Activated CD8-positive, alpha-beta memory T cell treated with anti-CD3 and anti-CD28 coated beads for 4 hours (primary cell): ENCODE data around the gene HMGB2.

Experiments
- DNase-seq, 2 donors: peaks; one replicate each; pipeline ENCODE4 v3.0.0-alpha.2; 2020; ENCODE audit warnings: low read depth in 2 of 2

HMGB2 gene

DNA sequence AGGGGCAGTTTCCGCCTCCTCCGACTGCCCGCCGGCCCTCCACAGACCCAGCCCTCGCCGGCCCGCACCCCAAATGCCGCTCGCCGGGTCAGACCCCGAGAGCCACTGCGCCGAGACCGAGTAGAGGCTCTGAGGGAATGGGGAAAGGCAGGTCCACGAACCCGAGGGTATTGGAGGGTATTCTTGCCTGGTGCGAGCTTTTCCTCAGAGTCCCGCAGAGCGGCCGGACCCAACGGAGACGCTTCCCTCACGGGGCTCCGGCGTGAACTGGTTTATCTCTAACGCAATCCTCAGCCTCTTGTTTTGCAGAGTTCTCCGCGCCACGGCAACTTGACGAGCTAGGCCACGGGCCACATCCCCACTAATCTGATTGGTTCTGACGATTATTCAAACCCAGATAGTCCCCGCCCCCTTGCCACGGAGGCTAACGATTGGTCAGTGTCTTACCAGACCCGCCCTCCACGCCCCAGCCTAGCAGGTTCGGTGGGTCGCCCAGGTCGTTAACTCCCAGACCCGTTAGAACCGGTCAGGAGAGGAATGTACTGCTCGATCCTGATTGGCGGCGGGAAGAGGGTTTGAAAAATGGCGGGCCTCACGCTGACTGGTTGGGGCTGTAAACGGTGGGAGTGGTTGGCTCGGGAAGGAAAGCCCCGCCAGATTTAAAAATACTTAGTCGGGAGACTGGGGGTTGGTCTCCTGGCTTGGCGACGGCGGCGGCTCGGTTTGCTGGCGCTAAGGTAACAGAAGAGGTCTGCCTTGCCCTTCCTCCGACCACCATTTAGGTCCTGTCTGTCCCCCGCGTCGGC, at the start of gene HMGB2:
HMGB2 (minus strand) TSS at position 274 of the 806 bp plus-strand sequence. CDS start 709 bp downstream, outside the sequence.
- peak; percentile 98 to 100 for DNase-seq

DNA sequence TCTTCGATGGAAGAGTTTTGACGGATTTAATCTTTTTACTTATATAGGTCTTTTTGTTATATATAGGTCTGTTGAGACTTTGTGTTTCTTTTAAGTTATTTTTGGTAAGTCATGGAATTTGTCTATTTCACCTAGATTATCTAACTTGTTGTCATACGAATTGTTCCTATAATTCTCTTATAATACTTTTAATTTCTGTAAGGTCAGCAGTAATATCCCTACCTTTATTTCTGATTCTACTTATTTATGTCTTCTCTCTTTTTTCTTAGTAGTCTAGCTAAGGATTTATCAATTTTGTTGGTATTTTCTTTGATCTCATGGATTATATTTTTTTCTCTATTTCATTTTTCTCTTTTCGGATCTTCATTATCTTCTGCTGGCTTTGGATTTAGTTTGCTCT, 48.2 kb upstream of the HMGB2 start:
- DNase-seq = no peak

DNA sequence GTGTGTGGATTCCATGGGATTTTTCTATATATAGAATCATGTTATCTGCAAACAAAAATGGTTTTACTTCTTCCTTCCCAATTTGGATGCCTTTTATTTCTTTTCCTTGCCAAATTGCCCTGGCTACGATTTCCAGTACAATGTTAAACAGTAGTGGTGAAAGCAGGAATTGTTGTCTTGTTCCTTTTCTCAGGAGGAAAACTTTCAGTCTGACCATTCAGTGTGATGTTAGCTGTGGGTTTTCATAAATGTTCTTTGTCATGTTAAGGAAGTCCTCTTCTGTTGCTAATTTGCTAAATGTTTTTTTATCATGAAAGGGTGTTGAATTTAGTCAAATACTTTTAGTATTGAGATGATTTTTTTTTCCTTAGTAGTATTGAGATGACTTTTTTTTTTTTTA, 47.5 kb upstream of the HMGB2 start:
- no peak for DNase-seq

DNA sequence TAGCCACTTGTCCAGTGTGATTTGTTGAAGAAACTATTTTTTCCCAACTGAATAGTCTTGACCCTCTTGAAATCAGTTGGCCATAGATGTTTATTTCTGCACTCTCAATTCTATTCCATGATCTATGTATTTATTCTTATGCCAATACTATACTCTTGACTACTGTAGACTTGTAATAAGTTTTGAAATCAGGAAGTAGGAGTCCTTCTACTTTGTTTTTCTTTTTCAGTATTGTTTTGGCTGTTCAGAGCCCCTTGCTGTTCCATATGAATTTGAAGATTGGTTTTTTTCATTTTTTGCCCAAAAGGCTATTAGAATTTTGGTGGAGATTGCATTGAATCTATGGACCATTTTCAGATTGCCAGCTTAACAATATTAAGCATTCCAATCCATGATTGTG, 46.8 kb upstream of the HMGB2 start:
- no peak for DNase-seq

DNA sequence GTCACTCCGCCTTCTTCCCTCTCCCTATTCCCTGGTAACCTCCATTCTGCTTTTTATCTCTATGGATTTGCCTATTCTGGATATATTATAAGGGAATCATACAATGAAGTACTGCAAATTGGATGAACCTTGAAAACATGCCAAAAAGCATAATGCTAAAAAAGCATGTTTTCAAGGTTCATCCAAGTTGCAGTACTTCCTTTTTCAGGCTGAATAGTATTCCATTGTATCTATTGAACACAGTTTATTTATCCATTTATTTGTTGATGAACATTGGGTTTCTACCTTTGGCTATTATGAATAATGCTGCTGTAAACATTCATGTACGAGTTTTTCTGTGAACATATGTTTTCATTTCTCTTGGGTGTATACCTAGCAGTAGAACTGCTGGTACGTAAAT, 45.8 kb upstream of the HMGB2 start:
- no peak for DNase-seq

DNA sequence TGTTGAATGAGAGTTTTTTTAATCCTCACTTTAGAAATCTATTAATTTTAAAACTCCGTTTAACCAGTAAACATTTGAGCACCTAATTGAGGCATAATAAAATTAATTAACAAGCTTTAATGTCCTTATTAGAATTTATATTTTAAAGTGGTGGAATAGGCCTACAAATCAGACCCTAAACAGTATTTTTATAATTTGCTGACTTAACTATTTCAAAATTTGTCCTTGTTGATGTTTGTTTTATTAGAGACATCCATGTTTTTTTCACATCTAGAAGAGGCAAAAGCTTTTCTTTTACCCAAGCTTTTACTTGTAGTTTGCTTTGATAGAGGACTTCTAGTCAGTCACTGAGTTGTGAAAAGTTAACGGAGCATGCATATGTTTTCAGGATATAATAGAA, 40.4 kb upstream of the HMGB2 start:
- DNase-seq = no peak

DNA sequence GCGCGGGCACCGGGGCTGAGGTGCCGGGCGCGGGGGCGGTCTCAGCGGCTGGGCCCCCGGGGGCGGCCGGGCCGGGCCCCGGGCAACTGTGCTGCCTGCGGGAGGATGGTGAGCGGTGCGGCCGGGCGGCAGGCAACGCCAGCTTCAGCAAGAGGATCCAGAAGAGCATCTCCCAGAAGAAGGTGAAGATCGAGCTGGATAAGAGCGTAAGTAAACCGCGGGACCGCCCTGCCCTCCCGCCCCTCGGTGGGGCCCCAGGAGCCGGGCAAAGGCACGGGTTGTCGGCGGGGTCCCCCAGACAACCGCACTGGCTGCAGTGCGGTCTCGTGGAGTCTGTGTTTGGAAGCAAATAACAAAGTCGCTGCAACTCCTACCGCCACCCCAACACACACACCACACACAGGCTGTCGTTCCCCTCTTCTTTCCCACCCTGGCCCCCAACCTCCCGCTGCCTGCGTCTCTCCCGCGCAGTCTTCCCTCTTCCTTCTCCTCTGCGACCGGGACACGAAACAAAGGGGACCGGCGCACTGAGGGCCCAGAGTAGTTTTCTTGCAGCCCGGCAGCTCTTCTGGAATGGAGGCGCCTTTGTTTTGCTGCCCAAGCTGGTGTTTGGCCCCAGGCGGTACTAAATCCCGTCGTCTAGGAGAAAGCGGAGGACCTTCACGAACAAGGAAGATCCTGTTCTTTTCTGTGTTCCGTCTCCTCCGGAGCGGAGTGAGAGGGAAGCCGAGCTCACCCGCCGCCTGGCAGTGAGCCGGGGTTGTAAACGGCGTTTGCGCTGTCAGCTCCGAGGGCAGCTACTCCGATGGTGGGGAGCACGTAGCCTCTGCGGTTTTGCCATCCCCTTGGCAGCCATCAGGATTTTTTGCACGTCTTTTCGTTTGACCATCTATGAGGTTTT, 37.4 kb upstream of the HMGB2 start:
- DNase-seq = peak; percentile 6 to 12

DNA sequence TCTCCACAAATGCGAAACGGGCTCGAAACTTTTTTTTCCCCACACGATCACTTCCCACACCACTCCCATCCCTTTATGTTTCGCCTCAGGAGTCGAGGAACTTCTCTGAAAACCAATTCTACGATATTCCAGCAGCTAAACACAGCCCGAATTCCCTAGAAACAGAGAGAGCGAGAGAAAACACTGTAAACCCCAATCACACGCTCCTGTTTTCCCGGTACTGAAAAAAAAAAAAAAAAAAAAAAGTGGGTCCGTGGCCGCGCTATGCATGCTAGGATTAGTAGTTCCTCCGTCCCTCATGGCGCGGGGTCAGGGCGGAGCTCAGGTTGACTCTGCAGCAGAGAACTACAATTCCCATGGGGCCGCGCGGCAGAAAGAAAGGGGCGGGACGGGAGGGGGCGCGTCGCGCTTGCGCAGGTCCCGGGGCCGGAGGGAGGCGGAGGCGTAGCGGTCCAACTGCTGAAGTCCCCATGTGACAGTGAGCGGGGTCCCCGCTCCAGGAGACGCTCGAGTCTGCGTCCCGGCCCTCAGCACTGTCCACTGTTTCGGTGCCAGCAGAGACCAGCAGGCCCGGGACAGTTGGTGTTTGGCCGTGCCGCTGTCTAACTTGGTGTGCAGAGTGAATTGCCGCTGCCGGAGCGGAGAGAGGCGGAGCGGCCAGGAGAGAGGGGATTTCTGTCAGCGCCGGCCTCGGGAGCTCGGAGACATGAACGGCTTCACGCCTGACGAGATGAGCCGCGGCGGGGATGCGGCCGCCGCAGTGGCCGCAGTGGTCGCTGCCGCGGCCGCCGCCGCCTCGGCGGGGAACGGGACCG, 36.5 kb upstream of the HMGB2 start, which contains the start of gene SAP30:
SAP30 (plus strand) TSS at position 478 of the 815 bp plus-strand sequence; CDS start at position 707, 229 bp downstream.
- DNase-seq = peak; percentile 94 to 96

DNA sequence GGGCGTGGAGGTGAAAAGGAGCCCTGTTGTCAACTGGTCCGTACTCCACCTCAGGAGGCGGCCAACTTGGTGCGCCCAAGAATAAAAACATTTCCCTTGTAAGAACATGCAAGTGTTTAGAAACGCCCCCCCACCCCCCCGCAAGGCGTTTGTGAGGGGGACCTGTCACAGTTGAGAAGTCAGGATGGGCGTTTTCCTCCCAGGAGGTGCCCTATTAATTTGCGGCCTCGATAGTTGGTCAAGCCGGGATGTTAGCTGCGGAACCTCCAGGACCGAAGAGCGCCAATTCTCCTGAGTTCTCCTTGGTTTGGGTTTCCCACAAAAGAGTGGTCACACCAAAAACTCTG, 35.9 kb upstream of the HMGB2 start:
- peak; percentile 21 to 34 for DNase-seq

DNA sequence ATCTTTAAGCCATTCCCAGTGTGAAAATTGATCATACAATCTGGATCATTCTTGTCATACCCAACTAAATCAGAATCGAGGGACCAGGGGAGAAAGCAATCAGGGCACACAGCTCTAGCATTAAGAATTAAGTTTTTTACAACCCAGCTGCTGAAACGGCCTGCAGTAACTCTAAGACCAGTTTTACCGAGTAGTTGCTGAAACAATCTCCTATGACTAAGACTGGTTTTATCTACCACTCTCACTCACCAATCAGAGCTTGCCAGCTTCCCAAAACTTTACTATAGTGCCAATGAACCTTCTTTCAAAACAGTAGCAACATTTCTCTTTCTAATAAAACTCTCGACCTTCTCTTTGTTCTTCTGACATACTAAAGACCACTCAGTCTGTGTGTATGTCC, 33.8 kb upstream of the HMGB2 start:
- DNase-seq = no peak

DNA sequence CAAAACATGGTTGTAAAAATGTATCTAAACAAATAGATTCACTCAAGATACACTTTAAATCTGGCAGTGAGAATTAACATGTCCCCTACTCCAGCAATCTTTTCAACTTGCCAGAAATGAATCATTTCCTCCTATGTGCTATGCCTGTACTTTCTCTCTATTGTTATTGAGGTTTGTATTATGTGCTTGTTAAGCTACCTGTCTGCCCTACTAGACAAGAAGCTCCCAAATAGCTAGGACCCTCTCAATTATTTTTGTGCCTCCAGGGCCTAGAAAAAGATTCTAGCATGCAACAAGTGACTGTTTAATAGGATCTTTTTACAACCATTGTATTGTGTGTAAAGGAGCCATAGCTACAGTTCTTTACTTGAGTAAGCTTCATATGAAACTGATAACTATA, 33.1 kb upstream of the HMGB2 start:
- DNase-seq = no peak

DNA sequence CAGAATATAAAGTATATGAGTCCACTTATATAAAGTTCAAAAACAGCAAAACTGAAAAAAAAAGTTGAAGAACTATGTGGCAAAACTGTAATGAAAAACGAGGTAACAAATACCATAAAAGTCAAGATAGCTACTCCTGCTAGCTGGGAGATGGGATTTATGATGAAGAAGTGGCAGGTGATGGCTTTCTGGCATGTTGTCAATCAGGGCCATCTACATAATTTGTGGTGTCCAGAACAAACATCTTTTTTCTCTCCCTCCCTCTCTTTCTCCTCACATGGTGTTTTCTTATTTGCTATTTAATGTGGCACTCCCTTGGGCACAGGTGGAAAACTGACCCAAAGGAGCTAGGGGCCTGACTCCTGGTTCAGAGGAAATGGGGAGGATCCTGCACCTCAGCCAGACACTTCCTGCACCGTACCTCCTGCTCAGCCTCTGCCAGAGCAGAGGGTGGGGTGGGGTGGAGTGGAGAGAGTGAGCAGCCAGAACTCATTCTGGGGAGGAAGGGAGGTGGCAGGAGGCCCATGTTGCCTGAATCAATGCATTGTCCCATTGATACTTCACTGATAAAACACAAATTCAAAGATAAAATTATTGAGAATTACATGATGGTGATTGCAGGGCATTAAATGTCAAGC, 31.3 kb upstream of the HMGB2 start:
- DNase-seq = no peak

DNA sequence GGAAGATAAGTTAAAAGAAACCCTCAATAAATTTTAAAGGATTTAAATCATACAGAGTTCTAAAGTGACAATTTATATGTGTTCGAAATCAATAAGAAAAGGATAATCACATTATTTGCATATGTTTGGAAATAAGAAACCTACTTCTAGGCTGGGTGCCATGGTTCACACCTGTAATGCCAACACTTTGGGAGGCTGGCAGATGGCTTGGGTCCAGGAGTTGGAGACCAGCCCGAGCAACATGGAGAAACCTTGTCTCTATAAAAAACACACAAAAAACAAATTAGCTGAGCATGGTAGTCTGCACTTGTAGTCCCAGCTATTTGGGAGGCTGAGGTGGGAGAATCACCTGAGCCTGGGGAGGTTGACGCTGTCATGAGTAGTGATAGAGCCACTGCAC, 28.5 kb upstream of the HMGB2 start:
- DNase-seq = no peak

DNA sequence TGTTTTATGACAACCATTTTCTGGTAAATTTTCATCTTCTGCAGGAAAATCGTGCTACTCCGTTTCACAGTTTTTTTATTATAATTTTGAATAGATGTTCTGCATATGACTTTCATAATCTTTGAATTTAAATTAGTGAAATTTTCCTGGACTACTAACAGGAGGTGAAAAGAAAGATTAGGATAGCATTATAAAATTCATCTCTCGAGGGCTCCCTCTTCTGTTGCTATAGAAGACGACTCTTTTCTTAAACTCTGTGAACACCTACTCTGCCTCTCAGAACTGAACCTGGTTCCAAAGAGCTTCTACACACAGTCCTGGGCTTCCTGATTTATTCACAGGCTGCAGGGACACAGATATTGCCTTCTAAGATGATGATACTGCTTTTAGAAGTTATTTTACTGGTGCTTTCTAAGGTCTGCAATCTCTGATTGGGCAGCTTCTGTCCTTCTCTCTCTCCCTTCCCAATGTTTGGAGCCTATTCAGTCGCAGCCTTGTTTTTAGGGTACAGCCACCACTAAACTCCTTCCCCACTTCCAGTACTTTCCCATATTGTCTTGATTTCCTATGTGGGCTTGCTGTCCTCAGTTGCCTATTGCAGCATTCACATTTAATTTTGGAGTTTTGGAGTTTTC, 26.5 kb upstream of the HMGB2 start:
- no peak for DNase-seq

DNA sequence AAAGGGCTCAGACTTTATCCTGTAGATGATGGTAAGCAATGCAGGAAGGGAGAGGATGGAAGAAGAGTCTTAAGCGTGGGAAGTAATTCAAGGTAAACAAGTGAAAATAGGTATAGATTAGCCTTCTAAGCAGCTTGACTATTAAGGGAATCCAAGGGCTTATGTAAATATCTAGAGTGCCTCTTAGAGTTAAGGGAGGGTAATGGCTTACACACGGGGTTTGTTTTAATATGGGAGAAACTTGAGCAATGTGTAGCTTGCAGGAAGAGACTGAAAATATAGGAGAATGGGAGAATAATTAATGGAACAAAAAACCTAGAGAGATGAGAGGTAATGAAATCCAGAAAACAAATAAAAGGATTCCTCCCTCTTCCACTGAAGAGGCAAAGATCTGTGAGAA, 23.8 kb upstream of the HMGB2 start:
- no peak for DNase-seq

DNA sequence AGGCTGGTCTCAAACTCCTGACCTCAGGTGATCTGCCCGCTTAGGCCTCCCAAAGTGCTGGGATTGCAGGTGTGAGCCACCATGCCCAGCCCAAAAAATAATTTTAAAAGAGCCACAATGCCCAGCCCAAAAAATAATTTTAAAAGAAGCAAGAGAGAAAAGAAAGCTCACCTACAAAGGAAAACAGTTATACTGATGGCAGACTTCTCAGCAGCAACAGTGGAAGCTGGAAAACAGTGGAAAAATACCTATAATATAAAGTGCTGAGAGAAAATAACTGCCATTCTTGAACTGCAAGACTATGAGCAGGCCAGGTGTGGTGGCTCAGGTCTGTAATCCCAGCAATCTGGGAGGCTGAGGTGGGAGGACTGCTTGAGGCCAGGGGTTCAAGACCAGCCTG, 13.3 kb upstream of the HMGB2 start:
- DNase-seq = no peak

DNA sequence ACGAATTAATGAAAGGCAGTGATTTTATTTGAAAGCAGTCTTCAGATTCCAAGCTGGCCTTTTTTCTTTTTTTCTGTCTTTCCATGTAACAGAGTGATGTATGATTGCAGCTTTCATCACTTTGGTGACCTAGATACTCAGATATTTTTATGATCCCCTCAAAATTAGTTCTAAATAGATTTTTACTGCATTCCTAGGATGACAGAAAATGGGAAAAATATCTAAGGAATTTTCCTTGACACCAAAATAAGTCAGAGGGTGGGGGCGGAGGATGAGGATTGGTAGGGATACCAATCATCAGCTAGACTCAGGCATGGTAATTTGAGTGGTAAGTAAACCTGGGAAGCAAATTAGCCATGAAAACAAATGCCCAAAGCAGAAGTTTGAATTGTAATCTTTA, 11.9 kb upstream of the HMGB2 start:
- no peak for DNase-seq

DNA sequence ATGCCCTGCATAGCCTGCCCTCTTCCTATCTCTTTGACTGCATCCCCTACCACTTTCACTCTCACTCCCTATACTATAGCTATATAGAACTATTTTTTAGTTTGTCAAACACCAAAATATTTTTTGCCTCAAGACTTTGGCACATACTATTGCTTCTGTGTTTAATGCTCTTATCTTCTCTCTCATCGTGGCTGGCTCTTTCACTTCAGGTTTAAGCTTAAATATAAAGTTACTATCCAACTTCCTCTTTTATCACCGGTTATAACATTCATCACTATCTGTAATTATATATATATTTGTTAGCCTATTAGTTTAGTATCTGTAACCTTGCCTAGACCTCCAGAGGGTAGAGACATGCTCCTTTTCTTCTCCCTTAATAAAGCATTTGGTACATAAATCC, 11.5 kb upstream of the HMGB2 start:
- no peak for DNase-seq

DNA sequence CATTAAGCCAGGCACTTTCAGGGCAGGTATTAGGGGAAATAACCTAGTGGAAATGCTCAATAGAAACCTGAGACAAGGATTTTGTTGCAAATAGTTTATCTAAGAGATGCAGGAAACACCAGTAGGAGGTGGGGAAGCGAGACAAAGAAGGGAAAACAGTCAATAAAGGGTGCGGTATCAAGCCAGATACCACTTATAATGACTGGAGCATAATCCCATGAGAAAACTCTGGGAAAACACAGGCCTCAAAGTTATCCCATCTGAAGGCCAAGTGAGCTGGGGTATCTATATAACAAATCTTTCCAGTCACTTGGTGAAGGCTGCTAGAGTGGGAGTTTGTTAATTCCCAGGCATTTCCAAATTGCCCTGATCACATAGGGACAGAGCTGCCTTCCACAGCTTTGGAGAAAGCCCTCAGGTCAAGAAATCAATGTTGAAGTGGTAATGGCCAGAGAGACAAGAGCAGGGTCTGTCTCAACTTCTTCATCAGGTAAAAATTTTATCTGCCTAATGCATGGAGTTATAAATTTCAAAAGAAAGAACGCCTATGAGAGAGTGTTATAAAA, 9.8 kb upstream of the HMGB2 start:
- no peak for DNase-seq

DNA sequence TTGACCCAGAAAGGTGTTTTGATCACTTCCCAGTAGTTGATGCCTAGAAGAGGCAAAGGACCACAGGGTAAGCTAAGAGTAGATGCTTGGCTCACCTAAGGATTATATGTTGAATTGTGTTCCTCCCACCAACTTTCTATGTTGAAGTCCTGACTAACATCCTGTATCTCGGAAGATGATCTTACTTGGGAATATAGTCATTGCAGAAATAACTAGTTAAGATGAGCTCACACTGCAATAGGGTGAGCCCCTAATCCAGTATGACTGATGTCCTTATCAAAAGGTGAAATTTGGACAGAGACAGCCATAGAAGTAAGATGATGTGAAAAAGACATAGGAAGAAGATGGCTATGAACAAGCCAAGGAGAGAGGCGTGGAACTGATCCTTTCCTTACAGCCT, 3.3 kb upstream of the HMGB2 start:
- DNase-seq = no peak
